HTR-8/SVneo (cell line): ENCODE results near the gene NRL.

ENCODE experiments used
- DNase-seq: peaks from one replicate; pipeline ENCODE4 v3.0.0; 2011; ENCODE audit warnings: low spot score, mixed read lengths; ENCODE audit not compliant: insufficient read length
- FAIRE-seq: peaks from 2 replicates; lab custom pipeline; 2011; peaks lifted over from hg19 to GRCh38; lab: Jason Lieb, UNC

The NRL gene

GRCh38 chr14:24086193-24086955 lies 28.4 kb downstream of the NRL start:
- DNase-seq (no peak), FAIRE-seq (no peak)

GRCh38 chr14:24085215-24085614 lies 29.5 kb downstream of the NRL start:
- FAIRE-seq (no peak), DNase-seq (no peak)

GRCh38 chr14:24084440-24084839 lies 30.3 kb downstream of the NRL start:
- DNase-seq (no peak), FAIRE-seq (no peak)

- FAIRE-seq (no peak), DNase-seq (no peak)
These were observed 31.3 kb downstream of the NRL start for GRCh38 chr14:24083462-24083861.

- no peak for FAIRE-seq
These were observed 32.2 kb downstream of the NRL start for GRCh38 chr14:24082411-24083080.

GRCh38 chr14:24081739-24082211 lies 33.0 kb downstream of the NRL start:
- FAIRE-seq, result no peak
- DNase-seq, result no peak

More at GRCh38 chr14:24082411-24083080, 32.2 kb downstream of the NRL start:
- no peak for DNase-seq

- DNase-seq (peak; percentile 35), FAIRE-seq (no peak)
These were observed 33.6 kb downstream of the NRL start for GRCh38 chr14:24080888-24081738.

- FAIRE-seq (no peak), DNase-seq (no peak)
These were observed 34.6 kb downstream of the NRL start for GRCh38 chr14:24080142-24080530.

GRCh38 chr14:24079491-24080141 lies 35.1 kb downstream of the NRL start:
- no peak for FAIRE-seq
- no peak for DNase-seq

GRCh38 chr14:24078146-24078545 lies 36.6 kb downstream of the NRL start:
- DNase-seq, result no peak
- no peak for FAIRE-seq

- DNase-seq (no peak), FAIRE-seq (no peak)
These were observed 37.7 kb downstream of the NRL start for GRCh38 chr14:24077086-24077485.

- no peak for FAIRE-seq
- no peak for DNase-seq
These were observed 38.5 kb downstream of the NRL start for GRCh38 chr14:24076302-24076601.

GRCh38 chr14:24075485-24076301 lies 39.1 kb downstream of the NRL start:
- no peak for FAIRE-seq
- DNase-seq, result no peak

GRCh38 chr14:24074625-24075484 lies 39.9 kb downstream of the NRL start:
- DNase-seq, result no peak
- no peak for FAIRE-seq

GRCh38 chr14:24072881-24073877 lies 41.6 kb downstream of the NRL start:
- FAIRE-seq (no peak), DNase-seq (no peak)

- DNase-seq, result no peak
- FAIRE-seq, result no peak
These were observed 42.3 kb downstream of the NRL start for GRCh38 chr14:24072436-24072835.

- no peak for FAIRE-seq
- no peak for DNase-seq
These were observed 42.8 kb downstream of the NRL start for GRCh38 chr14:24071836-24072430.
